CD14-positive monocyte (primary cell): ENCODE measurements around the gene BOLA3. TPM values are rescaled to one million over a fixed set of nuclear protein-coding genes. Genes with fewer than 3 reads are reported as not detected.
A peak's percentile ranks its signal among the peaks of the same experiment; 100 is the strongest.

ENCODE experiments used
- DNase-seq, 3 donors: peaks; one replicate each; pipeline ENCODE4 v3.0.0-alpha.2; 2011 to 2022
- H2AFZ ChIP-seq: 2 replicates; pipeline ENCODE4 v1.6.0; 2012; ENCODE audit warnings: mild to moderate bottlenecking, low read depth, low read length, inconsistent platforms; ENCODE audit not compliant: insufficient read depth, poor library complexity, severe bottlenecking
- H3K27ac ChIP-seq, 2 donors: 1 replicate in 1 of 2; 2 replicates in 1 of 2; pipeline ENCODE4 v1.5.1; 2012 to 2013; ENCODE audit warnings: low read length in 2 of 2, control low read depth in 1 of 2, inconsistent platforms in 1 of 2, low read depth in 1 of 2, mild to moderate bottlenecking in 1 of 2
- H3K27me3 ChIP-seq, 2 donors: one replicate each; pipeline versions ENCODE4 v1.6.0 to v1.6.1; 2011 to 2013; ENCODE audit warnings: low read length in 2 of 2; ENCODE audit not compliant: control insufficient read depth in 2 of 2, insufficient read depth in 2 of 2
- H3K36me3 ChIP-seq, 2 donors: replicated peaks in 1 of 2; 1 replicate in 1 of 2; 2 replicates in 1 of 2; pipeline versions ENCODE4 v1.5.1 to v1.6.1; 2012 to 2013; ENCODE audit warnings: low read length in 2 of 2, control low read depth in 1 of 2, inconsistent platforms in 1 of 2, mild to moderate bottlenecking in 1 of 2; ENCODE audit not compliant: insufficient read depth in 2 of 2, control insufficient read depth in 1 of 2
- H3K4me1 ChIP-seq, 2 donors: 1 replicate in 1 of 2; 2 replicates in 1 of 2; pipeline versions ENCODE4 v1.5.1 to v1.6.1; 2012 to 2013; ENCODE audit warnings: low read length in 2 of 2, control low read depth in 1 of 2, inconsistent platforms in 1 of 2, mild to moderate bottlenecking in 1 of 2, moderate library complexity in 1 of 2; ENCODE audit not compliant: insufficient read depth in 2 of 2, control insufficient read depth in 1 of 2
- H3K4me2 ChIP-seq: replicated peaks from 2 replicates; pipeline ENCODE3; 2012; ENCODE audit warnings: low read length, moderate library complexity, mild to moderate bottlenecking; ENCODE audit not compliant: poor library complexity, severe bottlenecking; ENCODE audit errors: extremely low read depth
- H3K4me3 ChIP-seq, 3 experiments: fragments of 200-600 bp in 1 of 3; sonication (generic) in 1 of 3; replicated peaks in 1 of 3; 1 replicate in 2 of 3; 2 replicates in 1 of 3; pipeline ENCODE4 v1.5.1; 2011 to 2013; ENCODE audit warnings: low read length in 3 of 3, mild to moderate bottlenecking in 3 of 3, control low read depth in 2 of 3, low read depth in 2 of 3, inconsistent platforms in 1 of 3, moderate library complexity in 1 of 3
- H3K79me2 ChIP-seq: 2 replicates; pipeline ENCODE4 v1.6.0; 2012; ENCODE audit warnings: mild to moderate bottlenecking, control low read depth, inconsistent platforms, low read length, moderate library complexity; ENCODE audit not compliant: insufficient read depth
- H3K9ac ChIP-seq: 2 replicates; pipeline ENCODE4 v1.6.0; 2017; ENCODE audit warnings: low read length, mild to moderate bottlenecking; ENCODE audit not compliant: insufficient read depth, poor library complexity, severe bottlenecking
- H3K9me3 ChIP-seq, 2 donors: replicated peaks in 1 of 2; 1 replicate in 1 of 2; 2 replicates in 1 of 2; pipeline versions ENCODE4 v1.5.1 to v1.6.1; 2012 to 2013; ENCODE audit warnings: low read length in 2 of 2, control low read depth in 1 of 2; ENCODE audit not compliant: control insufficient read depth in 1 of 2, insufficient read depth in 1 of 2
- H4K20me1 ChIP-seq: 2 replicates; pipeline ENCODE4 v1.6.0; 2012; ENCODE audit warnings: mild to moderate bottlenecking, low read length, control low read depth, moderate library complexity; ENCODE audit not compliant: insufficient read depth
- H3K27ac Mint-ChIP-seq, 7 donors: one replicate each; pipeline ENCODE4 v1.8.0; 2020; ENCODE audit warnings: mild to moderate bottlenecking in 7 of 7, mixed read lengths in 7 of 7, moderate library complexity in 6 of 7, inconsistent platforms in 2 of 7
- H3K27me3 Mint-ChIP-seq, 3 donors: one replicate each; pipeline ENCODE4 v1.8.0; 2021 to 2022; ENCODE audit warnings: low read depth in 3 of 3, mild to moderate bottlenecking in 3 of 3, mixed read lengths in 3 of 3, moderate library complexity in 3 of 3, inconsistent platforms in 1 of 3
- H3K36me3 Mint-ChIP-seq, 2 donors: one replicate each; pipeline ENCODE4 v1.8.0; 2020; ENCODE audit warnings: mixed read lengths in 2 of 2, inconsistent platforms in 1 of 2, mild to moderate bottlenecking in 1 of 2
- H3K4me1 Mint-ChIP-seq: one replicate; pipeline ENCODE4 v1.8.0; 2020; ENCODE audit warnings: mild to moderate bottlenecking, mixed read lengths
- H3K4me3 Mint-ChIP-seq, 2 donors: one replicate each; pipeline ENCODE4 v1.8.0; 2020; ENCODE audit warnings: mild to moderate bottlenecking in 2 of 2, mixed read lengths in 2 of 2, moderate library complexity in 1 of 2
- H3K9me3 Mint-ChIP-seq, 7 donors: one replicate each; pipeline ENCODE4 v1.8.0; 2020 to 2022; ENCODE audit warnings: mixed read lengths in 7 of 7, mild to moderate bottlenecking in 6 of 7, moderate library complexity in 6 of 7, inconsistent platforms in 2 of 7
- CTCF ChIP-seq: fragments of 200-600 bp; IDR thresholded peaks from one replicate; pipeline ENCODE4 v1.8.0; 2022; ENCODE audit warnings: antibody characterized with exemption, mild to moderate bottlenecking
- WGBS: methylation state at CpG from one replicate; pipeline ENCODE4 v1.1.5; 2013; ENCODE audit warnings: missing lambda C conversion rate; ENCODE audit not compliant: insufficient coverage; 5-methylcytosine and 5-hydroxymethylcytosine counted together
- intact Hi-C, 2 donors: fragments of 100-400 bp; cut with micrococcal nuclease; formaldehyde crosslinking; loops; one replicate each; pipeline versions ENCODE4 v1.15.0 to v1.15.1; 2023
- polyA plus RNA-seq, 3 donors: library from polyadenylated mRNA; depleted of rRNA in 1 of 3; unstranded in 2 of 3; stranded (reverse) in 1 of 3; fragments of 300-500 nt in 2 of 3; fragments of >200 nt in 1 of 3; fragmentation: Illumina TruSeq in 2 of 3; gene quantifications; 1 replicate in 2 of 3; 2 replicates in 1 of 3; pipeline ENCODE4 v1.2.3, GENCODE V29; 2012 to 2021

Gene BOLA3
- polyA plus RNA-seq, 3 donors = 3.9 to 8.0 (median 7.7) TPM

GRCh38 chr2:74102516-74102915 is 45.2 kb downstream of the BOLA3 start:
- peaks cover 74 to 89% of the 10 kb centered on the region in 2 donors for H3K36me3 ChIP-seq

DNA sequence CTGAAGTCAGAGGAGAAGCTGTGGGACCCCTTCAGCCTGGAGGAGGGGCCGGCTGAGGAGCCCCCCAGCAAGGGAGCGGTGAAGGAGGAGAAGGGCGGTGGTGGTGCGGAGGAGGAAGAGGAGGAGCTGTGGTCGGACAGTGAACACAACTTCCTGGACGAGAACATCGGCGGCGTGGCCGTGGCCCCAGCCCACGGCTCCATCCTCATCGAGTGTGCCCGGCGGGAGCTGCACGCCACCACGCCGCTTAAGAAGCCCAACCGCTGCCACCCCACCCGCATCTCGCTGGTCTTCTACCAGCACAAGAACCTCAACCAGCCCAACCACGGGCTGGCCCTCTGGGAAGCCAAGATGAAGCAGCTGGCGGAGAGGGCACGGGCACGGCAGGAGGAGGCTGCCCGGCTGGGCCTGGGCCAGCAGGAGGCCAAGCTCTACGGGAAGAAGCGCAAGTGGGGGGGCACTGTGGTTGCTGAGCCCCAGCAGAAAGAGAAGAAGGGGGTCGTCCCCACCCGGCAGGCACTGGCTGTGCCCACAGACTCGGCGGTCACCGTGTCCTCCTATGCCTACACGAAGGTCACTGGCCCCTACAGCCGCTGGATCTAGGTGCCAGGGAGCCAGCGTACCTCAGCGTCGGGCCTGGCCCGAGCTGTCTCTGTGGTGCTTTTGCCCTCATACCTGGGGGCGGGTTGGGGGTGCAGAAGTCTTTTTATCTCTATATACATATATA is 46.0 kb downstream of the BOLA3 start:
- H3K4me1 Mint-ChIP-seq = no peaks in the 10 kb centered on the region
- Histone ChIP-seq H3K4me2 (no peak overlapping the region), H2AFZ (no peak overlapping the region), H3K4me1 (no peaks in the 10 kb centered on the region), H3K27me3 (no peaks in the 10 kb centered on the region), H3K9me3 (no peaks in the 10 kb centered on the region), H4K20me1 (peaks cover 98% of the 10 kb centered on the region), H3K27ac (no peak overlapping the region), H3K36me3 (peaks cover 79 to 97% of the 10 kb centered on the region in 2 donors), H3K9ac (no peak overlapping the region), H3K4me3 (no peak overlapping the region), H3K79me2 (no peaks in the 10 kb centered on the region)
- intact Hi-C loops = no loop called here
- 81% methylated on average over 20 of the region's 39 CpGs for WGBS
- H3K27ac Mint-ChIP-seq = peak overlapping the region in 3 of 7 donors; percentile 31 to 65 (median 41)
- no peak overlapping the region for H3K4me3 Mint-ChIP-seq
- no peak for TF ChIP-seq CTCF
- no peaks in the 10 kb centered on the region for H3K9me3 Mint-ChIP-seq
- no peaks in the 10 kb centered on the region for H3K27me3 Mint-ChIP-seq
- DNase-seq = no peak
- peaks cover 80 to 95% of the 10 kb centered on the region in 2 donors for H3K36me3 Mint-ChIP-seq

More at GRCh38 chr2:74102516-74102915, 45.2 kb downstream of the BOLA3 start:
- no peak for DNase-seq
- H3K27me3 Mint-ChIP-seq = no peaks in the 10 kb centered on the region
- no peak overlapping the region for H2AFZ ChIP-seq
- H3K9me3 ChIP-seq = no peaks in the 10 kb centered on the region
- no peak overlapping the region for H3K9ac ChIP-seq
- no peak for TF ChIP-seq CTCF
- 90% methylated on average over 2 of the region's 14 CpGs for WGBS
- H3K4me1 Mint-ChIP-seq = no peaks in the 10 kb centered on the region
- H3K4me3 Mint-ChIP-seq = no peak overlapping the region
- H3K79me2 ChIP-seq = no peaks in the 10 kb centered on the region
- no peaks in the 10 kb centered on the region for H3K9me3 Mint-ChIP-seq
- H3K4me1 ChIP-seq = no peaks in the 10 kb centered on the region
- no peak overlapping the region for H3K27ac Mint-ChIP-seq
- no peak overlapping the region for H3K4me2 ChIP-seq
- H3K27me3 ChIP-seq = no peaks in the 10 kb centered on the region
- H3K27ac ChIP-seq = peak overlapping the region in 1 of 2 donors; percentile 31
- peaks cover 75 to 95% of the 10 kb centered on the region in 2 donors for H3K36me3 Mint-ChIP-seq
- H4K20me1 ChIP-seq = peaks cover 98% of the 10 kb centered on the region
- no peak overlapping the region for H3K4me3 ChIP-seq
- intact Hi-C loops = no loop called here
